HG02840 (cell line): Measurements from ENCODE around the gene ROR1.
"Not testable (repeated sequence)": the region's sequence is repeated elsewhere in the genome, so short reads cannot be mapped to it uniquely, and the experiment has no call there.

Source experiments
- ATAC-seq: cut with Tn5 transposase; IDR thresholded peaks from one replicate; pipeline ENCODE4 v1.9.1; 2021; ENCODE audit warnings: mild to moderate bottlenecking, moderate library complexity, moderate number of reproducible peaks; ENCODE audit not compliant: unreplicated experiment, low FRiP score

The ROR1 gene

GRCh38 chr1:64186898-64187280 is 413.1 kb downstream of the ROR1 start:
- no peak for ATAC-seq

DNA sequence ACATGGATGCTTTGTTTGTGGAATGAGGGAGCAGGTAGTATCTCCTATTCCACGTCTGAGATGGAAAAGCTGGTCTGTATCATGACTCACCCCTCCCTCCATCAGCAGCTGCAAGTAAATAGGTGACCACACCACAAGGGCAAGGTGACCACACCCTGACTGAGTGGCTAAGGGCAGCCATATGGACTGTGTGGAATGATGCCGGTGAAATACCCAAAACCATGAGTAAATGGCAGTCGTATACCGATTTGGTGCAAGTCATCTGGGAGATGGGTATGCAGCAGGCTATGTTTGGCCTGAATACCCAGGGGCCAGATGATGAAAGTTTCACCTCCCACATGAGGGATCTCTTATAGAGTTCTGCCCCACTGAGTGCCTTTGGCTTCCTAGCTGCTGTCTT is 413.8 kb downstream of the ROR1 start:
- ATAC-seq = no peak

DNA sequence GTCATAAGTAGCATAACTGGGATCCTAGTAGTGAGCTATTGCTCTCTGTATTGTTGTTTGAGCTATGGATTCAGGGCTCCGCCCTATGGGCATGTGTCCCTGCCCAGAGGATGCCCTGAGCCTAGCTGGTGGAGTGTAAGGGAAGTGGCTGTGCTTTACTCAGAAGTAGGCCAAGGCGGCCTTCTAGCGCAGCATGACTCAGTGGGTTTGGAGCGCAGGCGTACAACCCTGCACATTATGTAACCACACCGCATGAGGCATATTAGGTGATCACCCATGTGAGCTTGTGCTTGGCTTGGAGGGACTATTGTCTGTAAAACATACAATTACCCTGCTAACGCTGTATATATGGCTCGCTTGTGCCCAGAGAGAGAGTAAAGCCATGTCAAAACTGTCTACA is 418.5 kb downstream of the ROR1 start:
- ATAC-seq = no peak

- no peak for ATAC-seq
Measured at GRCh38 chr1:64194168-64195080, 420.6 kb downstream of the ROR1 start.

GRCh38 chr1:64195081-64195395 is 421.2 kb downstream of the ROR1 start:
- ATAC-seq = no peak

DNA sequence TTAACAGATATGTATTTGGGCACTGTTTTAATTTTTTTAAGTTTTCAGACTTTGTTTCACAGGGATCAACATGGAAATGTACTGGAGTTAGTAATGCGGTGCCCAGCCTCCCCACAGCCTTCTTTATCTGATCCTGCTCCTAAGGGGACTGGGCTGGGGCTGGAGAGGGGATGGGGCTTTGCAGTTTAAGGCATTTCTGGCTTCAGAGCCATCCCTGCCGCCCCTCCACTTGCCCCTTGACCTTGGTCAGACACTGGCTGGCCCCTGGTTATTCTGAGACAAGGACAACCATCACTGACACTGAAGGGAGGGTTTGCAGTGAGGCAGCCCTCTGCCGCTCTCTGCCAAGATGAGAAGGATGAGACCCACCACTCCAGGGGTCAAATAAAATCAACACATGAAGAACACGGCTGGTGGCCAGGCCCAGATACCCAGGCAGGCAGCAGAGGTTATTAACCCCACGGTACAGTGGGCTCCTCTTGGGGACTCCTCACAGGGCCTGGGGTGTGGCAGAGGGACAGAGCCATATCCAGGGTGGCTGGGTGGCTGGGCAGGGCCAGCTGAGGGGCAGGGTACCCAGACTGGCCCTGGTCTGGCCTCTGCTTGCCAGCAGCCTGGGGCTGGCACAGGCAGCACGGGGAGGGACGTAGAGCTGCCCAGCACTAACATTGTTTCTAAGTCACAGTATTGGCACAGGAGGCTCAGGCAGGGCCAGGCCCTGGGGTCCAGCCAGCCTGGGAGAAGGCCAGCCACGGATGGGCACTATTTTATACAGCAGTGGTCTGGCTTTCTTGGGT is 422.5 kb downstream of the ROR1 start:
- ATAC-seq = no peak

DNA sequence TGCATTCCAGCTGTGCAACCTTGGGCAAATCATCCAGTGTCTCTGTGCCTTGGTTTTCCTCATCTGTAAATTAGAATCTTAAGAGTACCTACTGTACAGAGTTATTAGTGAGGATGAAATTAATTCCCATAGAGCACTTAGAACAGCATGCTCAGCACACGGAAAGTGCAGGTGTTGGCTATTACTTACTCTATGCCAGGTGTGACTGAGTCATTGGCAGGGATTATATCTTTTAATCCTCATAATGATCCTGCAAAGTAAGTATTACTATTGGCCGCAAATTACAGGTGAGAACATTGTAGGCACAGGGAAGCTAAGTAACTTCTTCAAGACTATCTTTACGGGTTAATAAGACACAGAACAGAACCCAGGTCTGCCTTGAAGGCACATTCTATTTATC is 423.3 kb downstream of the ROR1 start:
- ATAC-seq = no peak

- ATAC-seq = no peak
Measured at GRCh38 chr1:64199154-64199553, 425.3 kb downstream of the ROR1 start.

- ATAC-seq = no peak
Measured at GRCh38 chr1:64200064-64200463, 426.2 kb downstream of the ROR1 start.

- ATAC-seq = no peak
Measured at GRCh38 chr1:64203420-64203819, 429.6 kb downstream of the ROR1 start, which contains the start of gene UBE2U. Gene UBE2U, plus strand, starts transcription at chr1:64203623. Its CDS starts 428 bp downstream, at chr1:64204051.

- no peak for ATAC-seq
Measured at GRCh38 chr1:64209221-64209620, 435.4 kb downstream of the ROR1 start.

DNA sequence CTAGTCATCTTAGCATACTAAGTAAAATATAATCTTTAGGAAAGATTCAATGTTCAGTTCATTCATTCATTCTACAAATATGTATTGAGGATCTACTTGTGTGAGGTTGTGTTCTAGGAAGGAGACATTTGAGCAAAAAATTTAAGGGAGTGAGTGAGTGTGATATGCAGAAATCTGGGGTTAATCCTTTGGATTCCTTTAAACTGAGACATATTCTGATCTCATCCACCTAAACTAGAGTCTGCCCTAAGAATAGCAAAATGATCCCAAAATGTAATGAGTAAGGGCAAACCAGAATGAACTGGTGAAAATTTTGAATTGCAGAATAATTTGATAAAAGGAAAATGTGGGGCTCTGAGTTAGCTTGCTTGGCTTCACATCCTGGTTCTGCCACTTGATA is 438.2 kb downstream of the ROR1 start:
- no peak for ATAC-seq

DNA sequence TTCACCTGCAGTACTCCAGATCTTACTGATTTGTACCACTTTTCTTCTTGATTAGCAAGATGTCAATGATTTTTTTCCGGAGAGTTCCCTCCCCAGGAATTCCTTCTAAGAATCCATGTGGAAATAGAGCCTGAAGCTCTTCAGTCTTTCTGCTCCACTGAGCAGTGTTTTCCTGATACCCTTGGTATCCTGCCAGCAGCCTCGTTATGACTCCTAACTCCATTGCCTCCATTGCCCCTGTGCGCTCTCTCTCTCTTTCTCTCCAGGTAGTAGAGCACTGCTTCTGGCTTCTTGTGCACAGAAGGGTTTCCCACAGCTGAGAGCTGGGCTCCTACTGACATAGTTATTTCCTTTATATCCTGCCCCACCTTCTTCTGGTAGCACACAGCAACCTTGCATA is 441.8 kb downstream of the ROR1 start:
- no peak for ATAC-seq

DNA sequence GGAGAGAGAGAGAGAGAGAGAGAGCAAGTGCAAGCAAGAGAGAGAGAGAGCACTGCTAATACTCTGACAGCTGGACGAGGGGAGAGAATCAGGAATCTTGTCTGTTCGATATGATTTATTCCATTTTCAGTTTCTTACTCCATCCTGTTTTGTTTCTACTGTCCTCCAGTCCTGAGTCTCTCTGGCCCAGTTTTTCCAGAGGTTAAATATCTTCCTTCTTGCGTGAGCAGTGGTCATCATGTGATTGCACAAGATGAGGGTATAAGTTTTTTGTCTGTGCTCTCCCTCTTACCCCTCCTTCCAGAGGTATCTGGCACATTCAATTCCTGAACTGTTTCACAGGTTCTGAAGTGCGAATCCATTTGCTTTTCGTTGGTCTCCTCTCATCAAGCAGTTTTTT is 446.4 kb downstream of the ROR1 start:
- ATAC-seq = no peak

GRCh38 chr1:64223329-64224151 is 449.7 kb downstream of the ROR1 start:
- ATAC-seq = no peak

DNA sequence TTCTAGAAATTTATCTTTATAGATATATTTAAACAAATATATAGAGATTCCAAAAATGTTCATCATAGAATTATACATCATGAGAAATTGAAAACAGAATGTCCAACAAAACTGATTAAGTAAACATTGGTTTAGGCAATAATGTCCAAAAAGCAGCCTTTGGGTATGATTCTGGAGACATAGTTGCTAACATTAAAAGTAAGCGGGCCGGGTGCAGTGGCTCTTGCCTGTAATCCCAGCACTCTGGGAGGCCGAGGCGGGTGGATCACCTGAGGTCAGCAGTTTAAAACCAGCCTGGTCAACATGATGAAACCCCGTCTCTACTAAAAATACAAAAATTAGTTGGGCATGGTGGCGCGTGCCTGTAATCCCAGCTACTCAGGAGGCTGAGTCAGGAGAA is 450.4 kb downstream of the ROR1 start:
- ATAC-seq = not testable (repeated sequence)

GRCh38 chr1:64228167-64228957 is 454.5 kb downstream of the ROR1 start:
- ATAC-seq = no peak

DNA sequence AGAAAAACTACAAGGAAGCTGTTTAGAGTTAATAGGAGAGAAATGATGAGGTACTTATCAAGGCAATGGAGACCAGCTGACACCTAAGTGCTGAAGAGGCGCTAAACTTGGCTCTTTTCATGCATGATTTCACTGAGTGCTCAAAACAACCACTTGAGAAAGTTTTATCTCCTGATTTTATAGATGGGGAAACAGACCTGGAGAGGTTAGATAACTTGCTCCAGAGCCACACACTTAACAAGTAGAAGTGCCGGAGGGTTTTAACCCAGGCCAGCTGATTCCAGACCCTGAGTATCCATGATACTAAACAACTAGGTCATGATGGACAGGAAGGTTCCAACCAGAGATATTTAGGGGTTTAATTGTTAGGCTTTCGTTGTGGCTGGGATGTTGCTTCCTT is 455.5 kb downstream of the ROR1 start:
- no peak for ATAC-seq
